Activated naive CD4-positive, alpha-beta T cell treated with anti-CD3 and anti-CD28 coated beads, Interleukin-2, amount 50 U/mL, for 16 hours (primary cell): ENCODE data around the gene SYNPO2.

Source experiments
- DNase-seq: peaks from one replicate; pipeline ENCODE4 v3.0.0-alpha.2; 2020

SYNPO2 gene

DNA sequence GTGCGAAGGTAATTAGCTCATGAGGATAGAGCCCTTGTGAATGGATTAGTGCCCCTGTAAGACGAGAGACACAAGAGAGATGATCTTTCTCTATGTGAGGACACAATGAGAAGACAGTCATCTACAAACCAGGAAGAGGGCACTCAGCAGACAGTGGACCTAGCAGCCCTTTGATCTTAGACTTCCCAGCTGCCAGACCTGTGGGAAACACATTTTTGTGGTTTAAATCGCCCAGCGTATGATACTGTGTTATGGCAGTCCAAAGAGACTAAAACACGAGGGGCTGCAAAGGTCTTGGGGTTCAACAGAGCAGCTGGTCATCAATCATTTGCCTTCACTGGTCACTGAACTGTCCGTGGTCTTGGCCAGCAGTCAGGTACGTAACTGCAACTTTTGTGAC is 9.2 kb upstream of the SYNPO2 start:
- no peak for DNase-seq

DNA sequence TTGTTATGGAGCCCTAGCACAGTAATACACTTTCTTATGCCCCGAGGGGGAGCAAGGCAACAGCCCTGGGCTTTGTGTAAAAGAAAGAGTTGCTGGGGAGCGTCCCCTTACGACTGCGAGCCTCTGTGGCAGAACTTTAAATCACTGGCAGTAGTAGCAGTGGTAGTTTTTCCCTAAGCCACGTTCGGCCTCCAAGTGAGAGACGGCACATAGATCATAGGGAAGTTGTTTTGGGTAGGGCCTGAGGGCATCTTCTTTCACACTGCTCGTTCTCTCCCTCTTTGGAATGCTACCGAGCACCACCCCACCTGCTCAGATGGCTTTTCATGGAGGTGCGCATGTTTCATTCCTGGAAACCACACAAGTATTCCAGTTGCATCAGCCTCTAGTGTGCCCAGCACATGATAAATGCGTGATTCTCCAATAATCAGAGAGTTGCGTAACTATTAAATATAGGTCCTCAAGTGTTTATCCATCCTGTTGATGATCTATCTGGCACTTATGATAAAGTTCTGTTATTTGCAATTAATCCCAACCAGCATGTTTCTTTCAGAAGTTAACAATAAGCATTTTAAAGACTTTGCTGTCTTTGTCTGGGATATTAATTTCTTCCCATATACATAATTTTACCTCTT is 7.0 kb upstream of the SYNPO2 start:
- no peak for DNase-seq

DNA sequence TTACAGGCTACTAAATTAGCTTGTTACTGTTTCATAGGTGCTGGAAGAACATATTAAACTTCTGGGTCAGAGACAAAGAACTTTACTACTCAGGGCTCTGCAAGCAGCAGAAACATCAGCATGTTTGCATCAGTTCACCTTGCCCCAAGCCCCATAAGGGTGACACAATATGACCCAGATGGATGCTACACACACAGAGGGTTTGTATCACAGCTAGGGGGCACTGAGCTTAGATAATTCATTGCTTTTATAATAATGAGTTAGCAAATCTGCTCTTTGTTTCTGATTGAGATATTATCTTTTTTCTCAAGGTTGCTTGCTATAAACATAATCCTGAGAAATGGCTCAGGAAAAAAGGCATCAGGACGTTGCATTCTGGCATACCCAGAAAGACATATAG is 4.8 kb upstream of the SYNPO2 start:
- no peak for DNase-seq

DNA sequence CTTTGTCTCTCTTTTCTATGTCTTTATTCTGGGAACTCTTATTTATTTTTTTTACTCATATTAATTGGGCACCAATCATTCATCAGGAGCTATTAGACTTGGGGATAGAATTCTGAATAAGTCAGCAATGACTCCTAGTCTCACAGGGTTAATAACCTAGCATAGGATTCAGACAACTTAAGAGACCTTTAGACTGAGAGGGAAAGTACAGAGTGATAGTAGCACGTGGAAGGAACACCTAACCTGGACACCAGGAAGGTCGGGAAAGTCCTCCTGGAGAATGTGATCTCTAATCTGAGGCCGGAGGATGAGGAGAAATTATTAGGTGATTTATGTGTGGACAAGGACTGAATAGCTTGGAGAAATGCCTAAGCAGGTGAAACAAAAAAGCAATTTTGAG is 3.9 kb upstream of the SYNPO2 start:
- DNase-seq = no peak

DNA sequence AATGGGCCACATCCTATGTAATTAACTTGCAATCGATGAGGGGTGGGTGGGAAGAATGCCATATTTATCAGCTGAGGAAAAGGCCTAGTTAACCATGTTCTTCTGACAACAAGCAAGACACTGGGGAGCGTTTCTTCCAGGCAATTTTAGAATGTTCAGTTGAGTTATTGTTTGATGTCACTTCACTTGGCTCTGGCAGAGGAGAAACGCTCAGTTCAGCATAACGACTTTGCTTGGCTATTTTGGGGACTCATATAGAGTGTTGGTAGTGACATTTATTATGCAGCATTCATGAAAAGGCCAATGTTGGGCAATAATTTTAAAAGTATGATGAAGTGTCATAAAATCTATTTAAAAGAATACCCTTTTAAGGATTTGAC is 648 bp downstream of the SYNPO2 start:
- no peak for DNase-seq

DNA sequence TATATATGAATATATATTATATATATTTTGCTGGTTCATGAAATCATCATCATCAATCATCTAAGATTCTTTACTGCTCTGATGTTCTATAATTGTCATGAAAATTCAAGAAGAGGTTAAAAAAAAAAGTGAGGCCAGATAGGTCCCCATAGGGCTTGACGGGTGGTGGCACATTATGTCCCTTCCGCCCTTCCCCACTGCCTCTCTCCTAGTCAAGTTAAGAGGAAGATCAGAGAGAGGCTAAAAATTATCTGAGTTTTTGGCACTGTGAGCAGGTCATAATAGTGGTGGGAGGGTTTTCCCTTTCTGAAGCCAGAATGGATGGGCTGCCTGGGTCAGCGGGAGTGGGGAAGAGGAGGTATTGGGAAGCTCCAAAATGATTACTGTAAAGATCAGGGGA is 5.4 kb downstream of the SYNPO2 start:
- no peak for DNase-seq

GRCh38 chr4:118898221-118898620 is 9.6 kb downstream of the SYNPO2 start:
- DNase-seq = no peak

- DNase-seq = no peak
Observed at GRCh38 chr4:118898684-118899138, 10.1 kb downstream of the SYNPO2 start.

DNA sequence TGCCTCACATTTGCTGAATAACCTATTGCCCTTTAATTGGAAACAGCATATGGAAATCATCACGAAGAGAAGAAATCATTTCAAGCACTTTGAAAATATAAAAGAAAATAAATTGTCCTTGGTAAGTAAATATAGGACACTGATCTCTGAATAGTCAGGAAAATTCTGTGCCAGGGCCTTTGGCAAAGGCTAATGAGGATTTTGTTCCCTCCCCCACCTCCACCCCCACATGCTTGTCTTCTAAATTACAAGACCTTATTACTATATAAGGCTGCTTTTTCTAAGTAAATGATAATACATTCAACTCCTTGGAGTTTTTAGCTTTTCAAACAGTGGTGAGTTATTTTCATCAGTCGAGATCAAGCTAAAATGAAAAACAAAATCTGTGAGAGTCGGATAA is 15.8 kb downstream of the SYNPO2 start:
- DNase-seq = no peak

- no peak for DNase-seq
Observed at GRCh38 chr4:118904935-118905334, 16.3 kb downstream of the SYNPO2 start.

- DNase-seq = no peak
Observed at GRCh38 chr4:118905566-118905965, 16.9 kb downstream of the SYNPO2 start.

DNA sequence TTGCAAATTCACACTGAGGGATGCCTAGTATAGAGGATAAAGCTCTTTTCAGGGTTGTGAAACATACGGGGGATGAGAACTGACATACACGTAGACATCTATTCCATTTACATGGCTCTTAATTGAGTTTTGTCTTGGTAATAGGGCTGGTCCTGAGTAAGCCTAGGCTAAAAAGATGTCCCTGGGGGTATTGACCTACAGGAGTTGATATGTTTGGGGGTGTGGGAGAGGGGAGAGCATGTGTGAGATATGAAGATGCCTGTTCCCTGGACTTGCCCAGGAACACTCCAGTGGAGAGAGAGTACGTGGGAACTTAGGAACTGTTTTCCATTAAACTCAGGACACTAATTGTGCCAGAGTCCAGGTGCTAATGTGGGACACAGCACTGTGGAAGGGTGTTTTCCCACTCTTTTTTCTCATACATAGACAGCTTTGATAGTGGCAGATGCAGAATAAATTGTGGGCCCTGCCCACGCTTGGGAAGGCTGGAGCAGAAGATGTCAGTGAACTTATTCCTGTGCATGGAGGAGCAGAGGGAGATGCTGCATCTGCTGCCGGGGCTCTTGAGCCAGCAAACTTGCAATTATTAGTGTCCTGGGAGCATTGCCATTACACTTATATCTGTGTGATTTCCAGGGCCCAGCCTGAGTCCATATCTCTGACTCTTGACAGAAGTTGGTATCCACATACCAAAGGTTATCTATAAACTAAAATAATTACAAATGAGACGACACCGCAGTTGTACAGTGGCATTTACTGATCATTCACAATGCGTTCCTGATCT is 20.7 kb downstream of the SYNPO2 start:
- DNase-seq = no peak

DNA sequence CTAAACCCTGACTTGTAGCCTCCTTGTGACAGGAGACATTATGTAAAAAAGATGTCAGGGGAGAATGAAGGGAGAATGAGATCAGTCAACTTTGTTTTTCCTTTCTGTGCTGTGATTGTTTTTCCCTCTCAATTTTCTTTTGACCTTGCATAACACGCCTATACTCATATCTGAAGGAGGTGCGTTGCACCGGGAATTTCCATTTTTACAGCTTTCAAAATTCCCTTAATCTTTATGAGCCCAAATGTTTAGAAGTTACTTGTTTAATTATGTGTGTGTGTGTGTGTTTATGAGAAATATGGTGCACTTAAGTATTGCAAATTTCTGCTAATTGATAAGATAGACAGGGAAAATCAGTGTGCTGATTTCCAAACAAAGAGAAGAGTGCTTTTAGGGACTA is 21.6 kb downstream of the SYNPO2 start:
- DNase-seq = no peak

- no peak for DNase-seq
Observed at GRCh38 chr4:118911238-118911703, 22.6 kb downstream of the SYNPO2 start.

DNA sequence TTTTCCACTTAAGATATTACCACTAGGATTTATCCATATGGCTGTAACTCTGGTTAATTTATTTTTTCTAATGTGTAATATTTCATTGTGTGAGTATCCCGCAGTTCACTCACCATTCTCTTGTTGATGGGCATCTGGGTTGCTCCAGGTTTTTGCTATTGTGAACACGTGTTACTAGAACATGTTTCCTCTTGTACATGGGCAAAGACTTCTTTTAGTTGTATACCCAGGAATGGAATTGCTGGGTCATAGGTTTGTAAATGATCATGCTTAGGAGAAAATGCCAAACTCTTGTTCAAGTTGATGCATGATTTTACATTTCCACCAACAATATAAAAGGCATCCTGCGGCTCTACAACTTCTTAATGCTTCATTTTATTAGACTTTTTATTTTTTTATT is 26.8 kb downstream of the SYNPO2 start:
- DNase-seq = no peak

DNA sequence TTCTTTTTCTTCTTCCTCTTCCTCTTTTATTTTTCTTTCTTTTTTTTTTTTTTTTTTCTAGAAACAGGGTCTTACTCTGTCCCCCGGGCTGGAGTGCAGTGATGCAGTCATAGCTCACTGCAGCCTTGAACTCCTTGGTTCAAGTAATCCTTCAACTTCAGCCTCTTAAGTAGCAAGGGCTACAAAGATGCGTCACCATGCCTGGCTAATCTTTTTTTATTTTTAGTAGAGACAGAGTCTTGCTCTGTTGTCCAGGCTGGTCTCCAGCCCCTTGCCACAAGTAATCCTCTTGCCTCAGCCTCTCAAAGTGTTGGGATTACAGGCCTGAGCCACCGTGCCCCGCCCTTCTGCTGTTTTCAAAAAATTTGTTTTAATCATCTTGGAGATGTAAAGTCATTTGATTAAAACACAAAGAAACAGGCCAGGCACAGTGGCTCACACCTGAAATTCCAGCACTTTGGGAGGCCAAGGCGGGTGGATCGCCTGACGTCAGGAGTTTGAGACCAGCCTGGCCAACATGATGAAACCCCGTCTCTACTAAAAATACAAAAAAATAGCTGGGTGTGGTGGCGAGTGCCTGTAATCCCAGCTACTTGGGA is 28.1 kb downstream of the SYNPO2 start:
- no peak for DNase-seq

GRCh38 chr4:118917582-118917981 is 28.9 kb downstream of the SYNPO2 start:
- no peak for DNase-seq

DNA sequence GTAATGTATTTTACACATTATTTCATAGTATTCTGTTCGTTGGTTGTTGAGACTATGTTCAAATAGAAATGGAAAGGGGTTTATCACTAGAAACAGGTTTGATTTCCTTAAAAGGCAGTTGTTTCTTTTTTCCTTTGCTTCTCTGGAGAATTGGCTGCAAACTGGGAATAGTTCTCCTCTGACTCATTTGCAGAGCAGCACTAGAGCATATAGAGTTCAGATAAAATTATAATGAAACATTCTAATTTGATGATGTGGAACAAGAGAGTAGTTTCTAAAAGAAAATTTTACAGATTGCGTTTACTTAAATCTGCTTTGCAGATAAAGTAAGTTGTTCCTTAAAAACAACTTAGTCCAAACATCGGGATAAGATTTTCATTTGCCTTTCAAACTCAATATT is 29.7 kb downstream of the SYNPO2 start:
- DNase-seq = no peak

DNA sequence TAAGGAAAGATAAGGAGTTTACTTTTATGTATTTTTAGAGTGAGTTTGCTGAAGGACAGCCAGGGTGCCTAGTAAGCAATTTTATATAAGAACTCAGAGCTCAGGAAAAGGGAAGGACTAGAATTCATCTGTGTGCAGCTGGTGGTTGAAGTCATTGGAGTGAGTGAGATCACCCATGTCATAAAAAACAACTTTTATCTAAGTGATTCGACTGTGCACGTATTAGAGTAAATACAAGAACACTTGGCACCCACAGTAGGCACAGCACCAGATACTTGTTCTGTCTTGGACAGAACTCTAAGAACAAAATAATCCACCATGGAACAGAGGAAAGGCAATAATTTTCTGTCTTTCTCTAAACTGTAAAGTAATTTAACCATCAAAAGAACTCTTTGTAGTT is 31.6 kb downstream of the SYNPO2 start:
- DNase-seq = no peak

DNA sequence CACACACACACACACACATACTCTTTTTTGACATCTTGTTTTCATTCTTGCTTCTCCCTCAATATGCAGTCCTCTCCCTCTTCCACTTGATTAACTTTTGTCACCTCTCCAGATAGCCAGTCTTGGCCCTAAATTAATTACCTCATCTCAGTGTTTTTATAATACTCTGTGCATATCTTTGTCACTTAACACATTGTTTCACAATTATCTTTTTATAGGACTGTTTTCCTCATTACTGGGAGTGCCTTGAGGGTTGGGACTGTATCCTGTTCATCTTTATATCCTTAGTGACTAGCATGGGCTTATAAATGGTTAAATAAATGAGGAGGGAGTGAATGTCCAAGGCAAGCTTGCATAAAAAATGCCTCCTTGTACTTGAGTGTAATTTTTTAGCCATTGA is 33.1 kb downstream of the SYNPO2 start:
- no peak for DNase-seq

DNA sequence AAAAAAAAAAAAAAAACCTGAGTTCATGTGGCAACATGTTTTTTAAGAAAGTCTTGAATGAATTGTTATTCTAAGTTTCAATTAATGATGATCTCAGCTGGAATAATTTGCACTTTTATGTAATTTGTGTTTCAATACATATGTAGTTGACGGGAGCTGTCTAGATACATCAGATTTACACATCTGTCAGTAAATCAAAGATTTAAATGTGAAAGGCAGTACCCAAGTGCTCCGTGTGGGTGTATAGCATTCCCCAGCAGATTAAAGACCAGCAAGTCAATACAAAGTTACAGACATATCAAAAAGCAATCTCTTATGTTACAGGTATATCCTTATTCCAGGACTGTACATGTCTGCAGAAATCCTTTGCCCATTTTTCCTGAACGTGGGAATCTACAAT is 35.2 kb downstream of the SYNPO2 start:
- DNase-seq = no peak

DNA sequence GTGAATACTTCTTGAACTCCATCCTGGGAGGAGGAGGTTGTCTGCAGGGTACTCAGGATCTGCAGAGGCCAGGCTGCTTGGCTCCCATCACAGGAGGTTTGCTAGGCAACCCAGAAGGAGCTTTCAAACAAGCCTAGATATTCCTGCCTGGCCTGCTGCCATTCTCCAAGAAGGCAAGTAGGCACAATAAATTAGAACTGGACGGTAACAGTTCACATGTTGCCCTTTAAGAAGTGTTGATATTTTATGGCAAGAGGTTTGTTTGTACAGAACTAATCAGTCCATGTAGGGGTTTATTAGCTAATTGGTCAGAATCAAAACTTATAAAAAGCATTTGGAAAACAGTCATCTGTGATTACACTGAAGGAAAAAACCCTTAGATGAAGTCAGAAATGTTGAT is 39.3 kb downstream of the SYNPO2 start:
- no peak for DNase-seq

DNA sequence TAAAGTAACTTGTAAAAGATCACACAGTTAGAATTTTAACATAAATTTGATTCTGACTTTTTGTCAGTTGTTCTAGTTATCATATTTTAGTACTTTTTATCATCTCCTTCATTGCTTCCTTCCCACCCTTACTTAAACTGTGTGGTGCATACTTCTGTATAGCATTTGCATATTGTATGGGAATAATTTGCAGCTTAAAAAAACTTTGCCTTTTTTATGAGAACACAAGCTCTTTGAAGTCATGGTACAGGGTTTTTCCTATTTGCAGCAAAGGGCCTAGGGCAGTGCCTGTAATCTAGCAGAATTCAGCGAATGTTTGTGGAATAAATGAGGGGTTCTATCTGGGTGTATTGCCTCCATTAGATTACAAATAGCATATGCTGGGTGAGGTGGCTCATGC is 41.6 kb downstream of the SYNPO2 start:
- no peak for DNase-seq

GRCh38 chr4:118931786-118932185 is 43.1 kb downstream of the SYNPO2 start:
- no peak for DNase-seq
